Ovary (tissue), 3 donors: ENCODE measurements around the gene EFHB.

Source experiments
- POLR2A ChIP-seq: fragments of 450-650 bp; IDR thresholded peaks from one replicate; pipeline ENCODE4 v1.6.1; 2017; ENCODE audit warnings: antibody characterized with exemption, mild to moderate bottlenecking, moderate library complexity
- TF ChIP-seq, protein P1 (sequence below), 3 donors: fragments of 450-650 bp in 2 of 3; fragments of 200-600 bp in 1 of 3; IDR thresholded peaks; one replicate each; pipeline versions ENCODE4 v1.5.1 to v1.8.0; 2016 to 2022; ENCODE audit warnings: antibody characterized with exemption in 3 of 3, mild to moderate bottlenecking in 1 of 3
- donor health status: DM: no; HTN: no; CAD: no.

DNA sequence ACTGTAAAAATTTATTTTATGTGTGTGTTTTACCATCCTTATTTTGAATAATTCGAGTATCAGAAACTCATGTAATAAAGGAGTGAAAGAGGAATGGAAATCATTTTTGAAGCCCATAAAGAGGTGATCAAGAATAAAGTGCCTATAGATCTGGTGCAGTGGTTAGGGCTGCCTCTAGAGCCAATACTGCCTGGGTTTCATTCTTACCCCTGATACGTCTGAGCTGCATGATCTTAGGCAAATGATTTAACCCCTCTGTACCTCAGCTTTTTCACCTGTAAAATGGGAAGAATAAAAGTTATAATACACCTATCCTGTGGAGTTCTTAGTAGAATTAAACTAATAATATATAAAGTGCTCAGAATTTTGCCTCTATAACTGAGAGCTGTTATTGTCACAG is 30.4 kb downstream of the EFHB start:
- TF ChIP-seq POLR2A = no peak
- TF ChIP-seq, protein P1, sequence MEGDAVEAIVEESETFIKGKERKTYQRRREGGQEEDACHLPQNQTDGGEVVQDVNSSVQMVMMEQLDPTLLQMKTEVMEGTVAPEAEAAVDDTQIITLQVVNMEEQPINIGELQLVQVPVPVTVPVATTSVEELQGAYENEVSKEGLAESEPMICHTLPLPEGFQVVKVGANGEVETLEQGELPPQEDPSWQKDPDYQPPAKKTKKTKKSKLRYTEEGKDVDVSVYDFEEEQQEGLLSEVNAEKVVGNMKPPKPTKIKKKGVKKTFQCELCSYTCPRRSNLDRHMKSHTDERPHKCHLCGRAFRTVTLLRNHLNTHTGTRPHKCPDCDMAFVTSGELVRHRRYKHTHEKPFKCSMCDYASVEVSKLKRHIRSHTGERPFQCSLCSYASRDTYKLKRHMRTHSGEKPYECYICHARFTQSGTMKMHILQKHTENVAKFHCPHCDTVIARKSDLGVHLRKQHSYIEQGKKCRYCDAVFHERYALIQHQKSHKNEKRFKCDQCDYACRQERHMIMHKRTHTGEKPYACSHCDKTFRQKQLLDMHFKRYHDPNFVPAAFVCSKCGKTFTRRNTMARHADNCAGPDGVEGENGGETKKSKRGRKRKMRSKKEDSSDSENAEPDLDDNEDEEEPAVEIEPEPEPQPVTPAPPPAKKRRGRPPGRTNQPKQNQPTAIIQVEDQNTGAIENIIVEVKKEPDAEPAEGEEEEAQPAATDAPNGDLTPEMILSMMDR (IDR thresholded peaks at IDR 0.05) = no peak
